Inflammatory macrophage (primary cell): Measurements from ENCODE around the gene S100A8.
"Not testable (repeated sequence)": the region's sequence is repeated elsewhere in the genome, so short reads cannot be mapped to it uniquely, and the experiment has no call there.

ENCODE experiments used
- DNase-seq, 2 donors: peaks; one replicate each; pipeline ENCODE4 v3.0.0-alpha.2; 2020 to 2022
- total RNA-seq, 18 experiments: gene quantifications; one replicate each; lab custom pipeline; 2026; ENCODE audit warnings: mixed read lengths in 6 of 18, inconsistent platforms in 2 of 18; lab: John Stamatoyannopoulos, UW

Gene S100A8
- total RNA-seq: 3.7 to 718 (median 39.7) reads per million in 18 experiments

GRCh38 chr1:153390938-153391710 lies at the start of gene S100A8:
S100A8 (minus strand) TSS chr1:153391073; CDS start chr1:153390535, 538 bp downstream.
- peak; percentile 90 to 97 for DNase-seq

- DNase-seq: no peak
Observed at GRCh38 chr1:153439273-153439672, 48.4 kb upstream of the S100A8 start.

GRCh38 chr1:153438599-153438998 lies 47.7 kb upstream of the S100A8 start:
- DNase-seq: no peak

- DNase-seq: no peak
Observed at GRCh38 chr1:153437236-153437635, 46.4 kb upstream of the S100A8 start.

- DNase-seq: no peak
Observed at GRCh38 chr1:153434746-153435455, 44.0 kb upstream of the S100A8 start.

GRCh38 chr1:153432874-153433681 lies 42.2 kb upstream of the S100A8 start:
- DNase-seq: no peak

- no peak for DNase-seq
Observed at GRCh38 chr1:153431928-153432327, 41.1 kb upstream of the S100A8 start.

- DNase-seq: no peak
Observed at GRCh38 chr1:153431427-153431826, 40.6 kb upstream of the S100A8 start.

- DNase-seq: no peak
Observed at GRCh38 chr1:153431002-153431401, 40.1 kb upstream of the S100A8 start.

GRCh38 chr1:153430561-153430960 lies 39.7 kb upstream of the S100A8 start:
- no peak for DNase-seq

GRCh38 chr1:153430166-153430553 lies 39.3 kb upstream of the S100A8 start:
- no peak for DNase-seq

GRCh38 chr1:153429266-153430165 lies 38.6 kb upstream of the S100A8 start:
- DNase-seq: no peak

- DNase-seq: no peak
Observed at GRCh38 chr1:153428791-153429190, 37.9 kb upstream of the S100A8 start.

- DNase-seq: no peak
Observed at GRCh38 chr1:153428073-153428638, 37.3 kb upstream of the S100A8 start.

GRCh38 chr1:153426809-153427208 lies 35.9 kb upstream of the S100A8 start:
- DNase-seq: no peak

GRCh38 chr1:153422450-153423068 lies 31.7 kb upstream of the S100A8 start:
- peak; percentile 50 to 66 for DNase-seq

GRCh38 chr1:153420306-153420705 lies 29.4 kb upstream of the S100A8 start:
- no peak for DNase-seq

GRCh38 chr1:153419436-153419793 lies 28.5 kb upstream of the S100A8 start:
- DNase-seq: not testable (repeated sequence)

- not testable (repeated sequence) for DNase-seq
Observed at GRCh38 chr1:153418758-153419435, 28.0 kb upstream of the S100A8 start.

- peak in 1 of 2 donors; percentile 11 for DNase-seq
Observed at GRCh38 chr1:153417136-153417888, 26.4 kb upstream of the S100A8 start.
